ENCODE results near the gene NDUFS8. TPM values are rescaled to one million over a fixed set of nuclear protein-coding genes. Genes with fewer than 3 reads are reported as not detected.

The NDUFS8 gene
- total RNA-seq, 1 experiment from 2014 or later: 564 TPM

DNA sequence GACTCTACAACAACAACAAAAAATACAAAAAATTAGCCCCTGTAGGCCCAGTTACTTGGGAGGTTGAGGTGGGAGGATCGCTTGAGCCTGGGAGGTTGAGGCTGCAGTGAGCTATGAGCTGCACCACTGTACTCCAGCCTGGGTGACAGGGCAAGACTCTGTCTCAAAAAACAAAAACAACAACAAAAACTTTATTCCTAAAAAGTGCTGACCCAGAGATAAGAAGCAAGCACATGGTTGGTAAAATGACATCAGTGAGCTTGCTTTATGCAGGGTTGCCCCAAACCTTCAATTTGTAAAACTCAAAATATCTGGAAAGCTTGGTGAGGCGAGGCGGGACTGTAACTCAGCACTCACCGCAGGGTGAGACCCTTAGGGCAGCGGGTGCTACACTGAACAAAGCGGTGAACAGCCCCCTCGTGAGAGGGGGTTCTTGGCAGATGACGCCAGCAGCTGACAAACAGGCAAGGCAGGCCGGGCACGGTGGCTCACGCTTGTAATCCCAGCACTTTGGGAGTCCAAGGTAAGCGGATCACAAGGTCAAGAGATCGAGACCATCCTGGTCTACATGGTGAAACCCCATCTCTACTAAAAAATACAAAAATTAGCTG, 4.9 kb downstream of the NDUFS8 start:
- no peak for DNase-seq (ENCODE audit: low spot score)

- DNase-seq (ENCODE audit: low spot score): no peak
Measured at GRCh38 chr11:68036141-68036716, 5.7 kb downstream of the NDUFS8 start.

GRCh38 chr11:68036717-68037239, 6.3 kb downstream of the NDUFS8 start:
- DNase-seq (ENCODE audit: low spot score): no peak

DNA sequence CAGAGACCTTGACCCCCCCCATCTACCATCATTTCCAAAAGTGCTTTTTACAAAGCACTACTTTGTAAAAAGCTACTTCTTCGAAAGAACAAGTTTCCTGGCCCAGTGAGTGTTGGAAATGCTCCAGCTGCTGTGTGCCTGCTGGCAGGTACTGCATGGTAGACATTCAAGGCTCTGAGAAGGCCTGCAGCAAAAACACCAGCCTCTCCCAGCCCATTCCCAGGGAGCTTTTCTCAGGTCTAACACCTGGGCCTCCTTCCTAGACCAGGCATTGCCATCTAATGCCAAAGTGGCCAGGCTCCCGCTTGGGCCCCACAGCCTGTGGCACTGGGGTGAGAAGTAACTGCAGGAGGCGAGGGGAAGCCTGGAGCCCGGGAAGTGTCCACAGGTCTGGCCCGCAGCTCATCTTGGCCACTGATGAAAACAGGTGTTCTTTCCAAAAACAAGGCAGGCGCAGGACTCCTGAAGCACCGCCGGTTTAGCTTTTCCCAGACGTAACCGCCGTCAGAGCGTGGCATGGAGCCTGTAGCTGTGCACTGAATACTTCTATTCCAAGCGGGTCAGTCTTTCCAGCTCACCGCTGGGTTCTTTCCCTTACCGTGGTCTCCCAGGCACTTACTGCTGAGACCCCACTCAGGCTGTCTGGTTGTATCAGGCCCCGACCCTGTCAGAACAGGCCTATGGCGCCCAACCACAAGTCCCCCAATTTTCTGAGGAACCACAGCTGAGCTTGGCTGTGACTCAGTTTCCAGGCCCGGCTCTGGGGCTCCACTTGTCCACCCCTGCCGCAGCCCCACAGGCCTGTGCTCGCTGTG, 7.1 kb downstream of the NDUFS8 start:
- no peak for DNase-seq (ENCODE audit: low spot score)

GRCh38 chr11:68038226-68038717, 7.8 kb downstream of the NDUFS8 start:
- DNase-seq (ENCODE audit: low spot score): no peak

- peak; percentile 90 for DNase-seq (ENCODE audit: low spot score)
Measured at GRCh38 chr11:68038718-68039525, 8.4 kb downstream of the NDUFS8 start, which contains the start of gene TCIRG1. Gene TCIRG1, plus strand, starts transcription at chr11:68039025. Its CDS starts 2,247 bp downstream, at chr11:68041272.

DNA sequence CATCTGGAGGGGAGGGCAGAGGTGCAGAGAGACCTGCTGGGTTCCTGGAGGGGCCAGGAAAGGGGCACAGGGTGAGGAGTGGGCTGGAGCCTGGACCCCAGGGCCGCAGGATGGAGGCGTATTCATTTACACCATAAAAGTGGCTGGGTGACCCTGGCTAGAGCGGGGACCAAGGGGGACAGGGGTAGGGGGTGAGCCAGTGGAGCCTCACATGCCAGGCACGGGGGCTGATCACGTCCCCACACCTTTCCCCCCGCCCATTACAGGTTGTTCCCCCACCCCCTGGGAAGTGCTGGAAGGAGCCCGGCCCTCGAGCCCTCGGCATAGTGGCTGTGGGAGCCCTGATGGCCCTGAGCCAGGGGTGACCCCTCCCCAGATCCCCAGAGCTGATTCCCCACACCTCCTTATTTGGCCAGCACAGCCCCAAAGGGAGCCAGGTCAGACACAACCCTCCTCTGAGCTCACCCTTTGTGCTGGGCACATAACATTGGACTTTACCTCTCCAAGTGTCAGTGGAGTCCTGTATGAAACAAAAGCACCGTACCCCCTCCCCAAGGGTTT, 9.1 kb downstream of the NDUFS8 start:
- no peak for DNase-seq (ENCODE audit: low spot score)

GRCh38 chr11:68040101-68040956, 9.8 kb downstream of the NDUFS8 start:
- no peak for DNase-seq (ENCODE audit: low spot score)

DNA sequence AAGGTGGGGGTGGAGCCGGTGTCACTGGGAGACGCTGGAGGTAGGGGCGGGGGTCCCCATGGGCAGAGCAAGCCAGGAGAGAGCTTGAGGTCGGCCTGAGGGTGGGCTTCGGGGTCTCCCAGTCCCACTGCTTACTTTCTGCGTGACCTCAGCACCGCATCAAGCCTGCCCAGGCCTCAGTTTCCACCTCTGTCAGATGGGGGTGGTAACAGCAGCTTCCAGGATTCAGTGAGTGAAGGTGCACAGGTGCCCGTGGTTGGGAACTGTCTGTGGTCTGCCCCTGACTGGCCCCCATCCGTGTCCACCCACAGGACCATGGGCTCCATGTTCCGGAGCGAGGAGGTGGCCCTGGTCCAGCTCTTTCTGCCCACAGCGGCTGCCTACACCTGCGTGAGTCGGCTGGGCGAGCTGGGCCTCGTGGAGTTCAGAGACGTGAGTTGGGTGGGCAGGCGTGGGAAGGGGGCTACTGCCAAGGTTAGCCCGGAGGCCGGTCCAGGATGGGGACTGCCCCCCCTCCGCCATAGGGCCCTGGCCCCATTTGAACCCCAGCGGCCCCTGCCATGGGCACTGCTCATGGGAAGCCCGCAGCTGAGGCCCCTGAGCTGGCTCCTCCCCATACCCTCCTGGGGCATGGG, 10.6 kb downstream of the NDUFS8 start:
- DNase-seq (ENCODE audit: low spot score): no peak

GRCh38 chr11:68041617-68042218, 11.2 kb downstream of the NDUFS8 start:
- DNase-seq (ENCODE audit: low spot score): no peak

GRCh38 chr11:68042219-68043028, 11.9 kb downstream of the NDUFS8 start:
- DNase-seq (ENCODE audit: low spot score): peak; percentile 25

GRCh38 chr11:68043029-68043348, 12.5 kb downstream of the NDUFS8 start:
- no peak for DNase-seq (ENCODE audit: low spot score)

DNA sequence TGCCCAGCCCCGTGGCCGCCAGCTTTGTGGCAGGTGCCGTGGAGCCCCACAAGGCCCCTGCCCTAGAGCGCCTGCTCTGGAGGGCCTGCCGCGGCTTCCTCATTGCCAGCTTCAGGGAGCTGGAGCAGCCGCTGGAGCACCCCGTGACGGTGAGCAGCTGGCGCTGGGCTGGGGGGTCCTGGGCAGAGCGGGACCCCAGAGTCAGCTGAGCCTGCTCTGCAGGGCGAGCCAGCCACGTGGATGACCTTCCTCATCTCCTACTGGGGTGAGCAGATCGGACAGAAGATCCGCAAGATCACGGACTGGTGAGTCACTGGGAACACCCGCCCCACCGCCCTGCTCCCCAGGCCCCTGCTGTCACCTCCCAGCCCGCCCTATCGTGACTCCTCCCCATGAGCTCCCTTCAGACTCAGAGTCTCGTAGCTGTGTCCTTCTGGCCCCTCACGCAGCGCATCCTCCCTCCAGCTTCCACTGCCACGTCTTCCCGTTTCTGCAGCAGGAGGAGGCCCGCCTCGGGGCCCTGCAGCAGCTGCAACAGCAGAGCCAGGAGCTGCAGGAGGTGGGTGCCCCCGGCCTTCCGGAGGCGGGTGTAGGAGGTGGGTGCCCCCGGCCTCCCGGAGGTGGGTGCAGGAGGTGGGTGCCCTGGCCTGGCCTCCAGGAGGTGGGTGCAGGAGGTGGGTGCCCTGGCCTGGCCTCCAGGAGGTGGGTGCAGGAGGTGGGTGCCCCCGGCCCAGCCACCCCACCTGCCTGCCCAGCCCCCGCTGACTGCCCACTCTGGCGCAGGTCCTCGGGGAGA, 13.1 kb downstream of the NDUFS8 start:
- DNase-seq (ENCODE audit: low spot score): peak; percentile 92

- DNase-seq (ENCODE audit: low spot score): peak; percentile 34
Measured at GRCh38 chr11:68044145-68044813, 13.8 kb downstream of the NDUFS8 start.

DNA sequence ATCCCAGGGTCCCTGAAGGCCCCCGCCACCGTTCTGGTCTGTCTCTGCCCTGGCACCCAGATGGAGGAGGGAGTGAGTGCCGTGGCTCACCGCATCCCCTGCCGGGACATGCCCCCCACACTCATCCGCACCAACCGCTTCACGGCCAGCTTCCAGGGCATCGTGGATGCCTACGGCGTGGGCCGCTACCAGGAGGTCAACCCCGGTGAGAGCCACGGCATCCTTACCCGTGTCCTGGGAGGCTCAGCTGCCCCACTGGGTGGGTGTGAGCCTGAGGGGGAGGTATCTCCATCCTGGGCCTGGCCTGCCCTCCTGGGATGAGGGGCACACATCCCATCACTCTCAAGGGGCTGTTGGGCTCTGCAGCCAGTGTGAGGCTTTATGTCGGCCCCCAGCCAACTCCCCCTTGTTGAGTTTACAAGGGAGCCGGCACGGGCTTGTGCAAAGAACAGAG, 14.4 kb downstream of the NDUFS8 start:
- no peak for DNase-seq (ENCODE audit: low spot score)

- DNase-seq (ENCODE audit: low spot score): no peak
Measured at GRCh38 chr11:68047437-68048290, 17.2 kb downstream of the NDUFS8 start.

All from HT-29 (cell line).